ENCODE data around the gene CD93. TPM values are rescaled to one million over a fixed set of nuclear protein-coding genes. Genes with fewer than 3 reads are reported as not detected.

Gene CD93
- total and polyA plus RNA-seq, 2 of the 8 experiments (the other 6 are each of a cell fraction or from before 2014, with no cell fraction given), result under 0.01 to 0.07 TPM

- no peak for TF ChIP-seq USF2 (IDR thresholded peaks at IDR 0.05; ENCODE audit: low read length)
These were observed 14.6 kb upstream of the CD93 start (continued) for GRCh38 chr20:23100720-23101107.

Measured in H1 (cell line).